Measurements from ENCODE around the gene GRID2. TPM values are rescaled to one million over a fixed set of nuclear protein-coding genes. Genes with fewer than 3 reads are reported as not detected.

Gene GRID2
- total and polyA plus RNA-seq, 9 of the 15 experiments (the other 6 are each of a cell fraction or from before 2014, with no cell fraction given), result 0.04 TPM; not detected in 7

DNA sequence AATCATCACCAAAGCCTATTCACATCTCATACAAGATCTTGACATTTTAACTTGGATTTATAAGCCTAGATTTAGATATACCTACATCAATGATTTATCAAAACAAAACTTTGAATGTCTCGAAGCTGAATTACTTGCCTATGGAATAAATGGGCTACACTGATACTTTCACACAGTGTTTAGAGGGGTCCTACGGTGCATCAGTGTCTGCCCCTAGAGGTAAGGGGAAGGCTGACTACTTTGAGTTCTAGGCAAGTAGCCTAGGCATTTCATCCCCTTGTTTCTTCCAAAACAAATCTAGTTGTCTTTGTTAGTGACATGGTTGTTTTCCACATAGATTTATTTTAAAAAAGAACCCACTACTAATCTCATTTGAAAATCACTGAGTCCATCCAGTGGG lies 1366.7 kb downstream of the GRID2 start:
- H3K9me3 ChIP-seq (replicated peaks; ENCODE audit: control insufficient read depth, insufficient read depth, low read depth, low read length), result no peaks in the 10 kb centered on the region; the same call in 1 of the 2 replicates
- FAIRE-seq, result no peak
- in situ Hi-C loops (cut with MboI) (no loop called here), intact Hi-C loops (cut with micrococcal nuclease) (no loop called here)
- H3K36me3 ChIP-seq (ENCODE audit: control insufficient read depth, insufficient read depth, low read length), result no peaks in the 10 kb centered on the region
- H3K27me3 ChIP-seq (ENCODE audit: control insufficient read depth in 2 of 2, insufficient read depth in 2 of 2, low read length in 2 of 2), result no peaks in the 10 kb centered on the region
- H2AFZ ChIP-seq (ENCODE audit: low read depth, low read length), result no peak overlapping the region
- H3K4me2 ChIP-seq (ENCODE audit: insufficient read depth, low read length), result no peak overlapping the region
- no peaks in the 10 kb centered on the region for H3K9me1 ChIP-seq (ENCODE audit: control insufficient read depth, insufficient read depth, low read length)
- BruUV-seq (replicated peaks), result no TSS peak
- POLR2A ChIA-PET, result no interaction called here
- H3K79me2 ChIP-seq (ENCODE audit: control insufficient read depth, insufficient read depth, low read length), result no peaks in the 10 kb centered on the region
- no peak overlapping the region for H3K4me3 ChIP-seq
- H3K4me1 ChIP-seq (replicated peaks in 1 of 2; ENCODE audit: control insufficient read depth in 2 of 2, insufficient read depth in 2 of 2, low read length in 2 of 2), result no peaks in the 10 kb centered on the region
- CTCF ChIA-PET (ENCODE audit: low intra/inter-chr PET ratio), result no interaction called here
- no peaks in the 10 kb centered on the region for H4K20me1 ChIP-seq (replicated peaks; ENCODE audit: control insufficient read depth, insufficient read depth, low read length)
- WGBS (ENCODE audit: insufficient coverage, low coverage, missing lambda C conversion rate), result 0% methylated on average over 2 of the region's 2 CpGs
- ATAC-seq, result no peak
- no peak overlapping the region for H3K27ac ChIP-seq (ENCODE audit: extremely low read depth, low read depth, low read length)
- no peak for DNase-seq (ENCODE audit: extremely low read depth in 1 of 4, low spot score in 3 of 4)
- H3K9ac ChIP-seq (ENCODE audit: insufficient read depth in 1 of 2, low read depth in 2 of 2, low read length in 2 of 2), result no peak overlapping the region
- TF ChIP-seq MBD1 (CRISPR knock-in tag; IDR thresholded peaks at IDR 0.05), result no peak
- no peak for TF ChIP-seq TAF1 (IDR thresholded peaks at IDR 0.05; ENCODE audit: control insufficient read depth, extremely low read depth, insufficient read depth, low read length, severe bottlenecking)
- TF ChIP-seq PHF21A (IDR thresholded peaks at IDR 0.05; ENCODE audit: borderline replicate concordance, low read depth), result no peak
- no peak for TF ChIP-seq IFI16 (CRISPR knock-in tag; IDR thresholded peaks at IDR 0.05)
- no peak for TF ChIP-seq TSHZ1 (CRISPR knock-in tag; IDR thresholded peaks at IDR 0.05)
- no peak for TF ChIP-seq ZBTB8A (IDR thresholded peaks at IDR 0.05; ENCODE audit: partially characterized antibody)
- TF ChIP-seq JUND (IDR thresholded peaks at IDR 0.05; ENCODE audit: borderline replicate concordance, low read depth, low read length), result no peak
- TF ChIP-seq JUND (tag; IDR thresholded peaks at IDR 0.05; ENCODE audit: borderline replicate concordance, low read depth, low read length), result no peak
- no peak for TF ChIP-seq CBFA2T2 (conservative IDR thresholded peaks at IDR 0.05)
- TF ChIP-seq, protein P1, sequence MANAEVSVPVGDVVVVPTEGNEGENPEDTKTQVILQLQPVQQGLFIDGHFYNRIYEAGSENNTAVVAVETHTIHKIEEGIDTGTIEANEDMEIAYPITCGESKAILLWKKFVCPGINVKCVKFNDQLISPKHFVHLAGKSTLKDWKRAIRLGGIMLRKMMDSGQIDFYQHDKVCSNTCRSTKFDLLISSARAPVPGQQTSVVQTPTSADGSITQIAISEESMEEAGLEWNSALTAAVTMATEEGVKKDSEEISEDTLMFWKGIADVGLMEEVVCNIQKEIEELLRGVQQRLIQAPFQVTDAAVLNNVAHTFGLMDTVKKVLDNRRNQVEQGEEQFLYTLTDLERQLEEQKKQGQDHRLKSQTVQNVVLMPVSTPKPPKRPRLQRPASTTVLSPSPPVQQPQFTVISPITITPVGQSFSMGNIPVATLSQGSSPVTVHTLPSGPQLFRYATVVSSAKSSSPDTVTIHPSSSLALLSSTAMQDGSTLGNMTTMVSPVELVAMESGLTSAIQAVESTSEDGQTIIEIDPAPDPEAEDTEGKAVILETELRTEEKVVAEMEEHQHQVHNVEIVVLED (CRISPR knock-in tag; IDR thresholded peaks at IDR 0.05), result no peak
- TF ChIP-seq, protein P2, sequence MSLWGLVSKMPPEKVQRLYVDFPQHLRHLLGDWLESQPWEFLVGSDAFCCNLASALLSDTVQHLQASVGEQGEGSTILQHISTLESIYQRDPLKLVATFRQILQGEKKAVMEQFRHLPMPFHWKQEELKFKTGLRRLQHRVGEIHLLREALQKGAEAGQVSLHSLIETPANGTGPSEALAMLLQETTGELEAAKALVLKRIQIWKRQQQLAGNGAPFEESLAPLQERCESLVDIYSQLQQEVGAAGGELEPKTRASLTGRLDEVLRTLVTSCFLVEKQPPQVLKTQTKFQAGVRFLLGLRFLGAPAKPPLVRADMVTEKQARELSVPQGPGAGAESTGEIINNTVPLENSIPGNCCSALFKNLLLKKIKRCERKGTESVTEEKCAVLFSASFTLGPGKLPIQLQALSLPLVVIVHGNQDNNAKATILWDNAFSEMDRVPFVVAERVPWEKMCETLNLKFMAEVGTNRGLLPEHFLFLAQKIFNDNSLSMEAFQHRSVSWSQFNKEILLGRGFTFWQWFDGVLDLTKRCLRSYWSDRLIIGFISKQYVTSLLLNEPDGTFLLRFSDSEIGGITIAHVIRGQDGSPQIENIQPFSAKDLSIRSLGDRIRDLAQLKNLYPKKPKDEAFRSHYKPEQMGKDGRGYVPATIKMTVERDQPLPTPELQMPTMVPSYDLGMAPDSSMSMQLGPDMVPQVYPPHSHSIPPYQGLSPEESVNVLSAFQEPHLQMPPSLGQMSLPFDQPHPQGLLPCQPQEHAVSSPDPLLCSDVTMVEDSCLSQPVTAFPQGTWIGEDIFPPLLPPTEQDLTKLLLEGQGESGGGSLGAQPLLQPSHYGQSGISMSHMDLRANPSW (CRISPR knock-in tag; IDR thresholded peaks at IDR 0.05), result no peak
- no peak for TF ChIP-seq POU5F1 (IDR thresholded peaks at IDR 0.05; ENCODE audit: borderline replicate concordance, low read depth, low read length, partially characterized antibody)
